Esophagus squamous epithelium (tissue), 5 donors: Measurements from ENCODE around the gene PAIP2. TPM values are rescaled to one million over a fixed set of nuclear protein-coding genes. Genes with fewer than 3 reads are reported as not detected.
"Not testable (repeated sequence)": the region's sequence is repeated elsewhere in the genome, so short reads cannot be mapped to it uniquely, and the experiment has no call there.

ENCODE experiments used
- DNase-seq: peaks from one replicate; lab custom pipeline; 2025; lab: John Stamatoyannopoulos, UW
- H3K27ac ChIP-seq, 4 donors: fragments of 200-600 bp; sonication (generic); one replicate each; pipeline ENCODE4 v1.5.1; 2016 to 2019; ENCODE audit warnings: mild to moderate bottlenecking in 1 of 4
- H3K27me3 ChIP-seq, 4 donors: fragments of 200-600 bp; sonication (generic); 1 replicate in 3 of 4; 2 replicates in 1 of 4; pipeline versions ENCODE4 v1.5.1 to v1.6.0; 2017 to 2021; ENCODE audit warnings: antibody characterized with exemption in 1 of 4
- H3K36me3 ChIP-seq, 3 donors: fragments of 200-600 bp; sonication (generic); one replicate each; pipeline ENCODE4 v1.5.1; 2016 to 2019
- H3K4me1 ChIP-seq, 3 donors: fragments of 200-600 bp; sonication (generic); one replicate each; pipeline ENCODE4 v1.5.1; 2017 to 2019
- H3K4me3 ChIP-seq, 4 donors: fragments of 200-600 bp; sonication (generic); 1 replicate in 3 of 4; 2 replicates in 1 of 4; pipeline ENCODE4 v1.5.1; 2016 to 2019; ENCODE audit warnings: mild to moderate bottlenecking in 2 of 4, moderate library complexity in 1 of 4
- H3K9me3 ChIP-seq, 3 donors: fragments of 200-600 bp; sonication (generic); one replicate each; pipeline ENCODE4 v1.5.1; 2016 to 2019
- CTCF ChIP-seq, 6 experiments: fragments of 450-650 bp in 4 of 6; fragments of 200-600 bp in 2 of 6; sonication (generic) in 2 of 6; IDR thresholded peaks; one replicate each; pipeline ENCODE4 v1.5.1; 2016 to 2019; ENCODE audit warnings: antibody characterized with exemption in 6 of 6, mild to moderate bottlenecking in 4 of 6, moderate library complexity in 4 of 6
- POLR2A ChIP-seq, 4 donors: fragments of 450-650 bp; IDR thresholded peaks; one replicate each; pipeline ENCODE4 v1.6.1; 2017; ENCODE audit warnings: antibody characterized with exemption in 4 of 4, mild to moderate bottlenecking in 4 of 4, moderate library complexity in 3 of 4
- WGBS, 2 donors: methylation state at CpG; one replicate each; pipeline ENCODE4 v1.1.5; 2018; 5-methylcytosine and 5-hydroxymethylcytosine counted together
- intact Hi-C: fragments of 100-400 bp; cut with DNase I; formaldehyde crosslinking; loops from one replicate; pipeline ENCODE4 v1.15.0; 2022
- total RNA-seq, 4 donors: library from RNA; depleted of rRNA; stranded (reverse); fragments of >200 nt; gene quantifications; one replicate each; pipeline ENCODE4 v1.1.0, GENCODE V29; 2016
- donor health status: DM: yes; HTN: yes; CAD: no.

Gene PAIP2
- total RNA-seq, 4 donors from 2014 or later = 33.7 to 69.0 (median 57.6) TPM

GRCh38 chr5:139404484-139404840 is 62.8 kb downstream of the PAIP2 start:
- peak in 1 of 4 donors; percentile 0 for TF ChIP-seq POLR2A (IDR thresholded peaks at IDR 0.05)
- no peak for TF ChIP-seq CTCF (IDR thresholded peaks at IDR 0.05)
- no peak for DNase-seq
- intact Hi-C loops = no loop called here

GRCh38 chr5:139406963-139407362 is 65.3 kb downstream of the PAIP2 start:
- Histone ChIP-seq H3K9me3 (no peaks in the 10 kb centered on the region), H3K4me3 (no peak overlapping the region), H3K27me3 (no peaks in the 10 kb centered on the region), H3K4me1 (peaks cover 8 to 39% (median 12%) of the 10 kb centered on the region in 3 donors), H3K36me3 (no peaks in the 10 kb centered on the region), H3K27ac (peak overlapping the region in 3 of 4 donors; percentile 35 to 65 (median 62))
- 18 to 50% methylated on average over 2 of the region's 2 CpGs for WGBS, 2 donors
- DNase-seq = no peak
- no peak for TF ChIP-seq CTCF (IDR thresholded peaks at IDR 0.05)
- intact Hi-C loops = no loop called here

More at GRCh38 chr5:139404484-139404840, 62.8 kb downstream of the PAIP2 start:
- Histone ChIP-seq H3K9me3 (no peaks in the 10 kb centered on the region), H3K4me1 (peaks cover 8 to 39% (median 12%) of the 10 kb centered on the region in 3 donors), H3K4me3 (peak overlapping the region; percentile 37 to 76 (median 56)), H3K27me3 (no peaks in the 10 kb centered on the region), H3K27ac (peak overlapping the region; percentile 78 to 97 (median 92)), H3K36me3 (no peaks in the 10 kb centered on the region)
- WGBS, 2 donors = 60 to 70% methylated on average over 4 to 5 of the region's 5 CpGs

- H3K27ac ChIP-seq = peak overlapping the region in 3 of 4 donors; percentile 35 to 65 (median 62)
Observed at GRCh38 chr5:139407517-139407916, 65.9 kb downstream of the PAIP2 start.

GRCh38 chr5:139408191-139408590 is 66.5 kb downstream of the PAIP2 start:
- Histone ChIP-seq H3K4me1 (peaks cover 6 to 33% (median 8%) of the 10 kb centered on the region in 3 donors), H3K27me3 (no peaks in the 10 kb centered on the region), H3K4me3 (no peak overlapping the region), H3K9me3 (no peaks in the 10 kb centered on the region), H3K27ac (peak overlapping the region in 2 of 4 donors; percentile 35 to 65), H3K36me3 (no peaks in the 10 kb centered on the region)
- intact Hi-C loops = no loop called here
- DNase-seq = no peak
- no peak for TF ChIP-seq CTCF (IDR thresholded peaks at IDR 0.05)
- TF ChIP-seq POLR2A (IDR thresholded peaks at IDR 0.05) = no peak
- 92 to 96% methylated on average over 7 of the region's 7 CpGs for WGBS, 2 donors

More at GRCh38 chr5:139407517-139407916, 65.9 kb downstream of the PAIP2 start:
- Histone ChIP-seq H3K4me3 (no peak overlapping the region), H3K36me3 (no peaks in the 10 kb centered on the region), H3K4me1 (peaks cover 8 to 39% (median 12%) of the 10 kb centered on the region in 3 donors), H3K9me3 (no peaks in the 10 kb centered on the region), H3K27me3 (no peaks in the 10 kb centered on the region)
- intact Hi-C loops = no loop called here
- TF ChIP-seq POLR2A (IDR thresholded peaks at IDR 0.05) (no peak), CTCF (IDR thresholded peaks at IDR 0.05) (no peak)
- no peak for DNase-seq

- intact Hi-C loops, H3K27ac ChIP-seq, H3K27me3 ChIP-seq, H3K36me3 ChIP-seq, H3K4me3 ChIP-seq, H3K9me3 ChIP-seq, DNase-seq: not testable (repeated sequence)
- peaks cover 5 to 36% (median 9%) of the 10 kb centered on the region in 3 donors for H3K4me1 ChIP-seq
- 88 to 91% methylated on average over 5 of the region's 5 CpGs for WGBS, 2 donors
Observed at GRCh38 chr5:139409116-139409515, 67.5 kb downstream of the PAIP2 start.
